ENCODE measurements around the gene SLC6A12.

GRCh38 chr12:243381-243780, 29.4 kb upstream of the SLC6A12 start:
- TF ChIP-seq POLR2A (IDR thresholded peaks at IDR 0.05; ENCODE audit: low read length) (no peak), GATA1 (IDR thresholded peaks at IDR 0.05; ENCODE audit: low read depth, low read length) (no peak)
